MCF 10A (cell line): ENCODE measurements around the gene SEMA3D. TPM values are rescaled to one million over a fixed set of nuclear protein-coding genes. Genes with fewer than 3 reads are reported as not detected.

ENCODE experiments used
- BruUV-seq: library from RNA; stranded (reverse); fragments of 400-500 nt; replicated peaks from 2 replicates; lab custom pipeline; 2021; lab: Mats Ljungman, UMichigan
- CTCF ChIA-PET: fragments of 300-600 bp; sonication (Branson Sonifier 250); formaldehyde crosslinking; extraction: SDS; loops from one replicate; lab custom pipeline; 2021; ENCODE audit warnings: antibody characterized with exemption, inconsistent platforms; lab: Yijun Ruan, JAX
- POLR2A ChIA-PET: fragments of 300-600, 350-650 bp; sonication (Branson Sonifier 250); formaldehyde crosslinking; extraction: SDS; loops from one replicate; lab custom pipeline; 2020; ENCODE audit warnings: antibody characterized with exemption, inconsistent platforms; lab: Yijun Ruan, JAX
- DNase-seq: peaks from one replicate; pipeline ENCODE4 v3.0.0-alpha.2; 2018; ENCODE audit not compliant: unreplicated experiment
- H3K27ac Mint-ChIP-seq: one replicate; pipeline ENCODE4 v1.8.0; 2022; ENCODE audit warnings: mild to moderate bottlenecking, low read depth, mixed read lengths; ENCODE audit not compliant: unreplicated experiment
- H3K27me3 Mint-ChIP-seq: one replicate; pipeline ENCODE4 v1.8.0; 2022; ENCODE audit warnings: mixed read lengths; ENCODE audit not compliant: insufficient read depth, unreplicated experiment
- H3K36me3 Mint-ChIP-seq: one replicate; pipeline ENCODE4 v1.8.0; 2022; ENCODE audit warnings: mild to moderate bottlenecking, moderate library complexity, mixed read lengths; ENCODE audit not compliant: insufficient read depth, unreplicated experiment
- H3K4me1 Mint-ChIP-seq: one replicate; pipeline ENCODE4 v1.8.0; 2022; ENCODE audit warnings: mixed read lengths; ENCODE audit not compliant: insufficient read depth, unreplicated experiment
- H3K4me3 Mint-ChIP-seq: one replicate; pipeline ENCODE4 v1.8.0; 2022; ENCODE audit warnings: mild to moderate bottlenecking, moderate library complexity, mixed read lengths; ENCODE audit not compliant: unreplicated experiment
- H3K9me3 Mint-ChIP-seq: one replicate; pipeline ENCODE4 v1.8.0; 2022; ENCODE audit warnings: mixed read lengths; ENCODE audit not compliant: unreplicated experiment
- CTCF ChIP-seq: fragments of 200-600 bp; IDR thresholded peaks from one replicate; pipeline ENCODE4 v1.8.0; 2022; ENCODE audit warnings: antibody characterized with exemption, mild to moderate bottlenecking; ENCODE audit not compliant: unreplicated experiment
- intact Hi-C: fragments of 100-400 bp; cut with micrococcal nuclease; formaldehyde crosslinking; loops from 2 replicates; pipeline ENCODE4 v1.14.1; 2022
- total RNA-seq: library from RNA; stranded (reverse); gene quantifications from 2 replicates; pipeline ENCODE4 v1.2.3, GENCODE V29; 2022

The SEMA3D gene
- total RNA-seq, 1 experiment from 2014 or later, result not detected

GRCh38 chr7:85019176-85019575, 167.7 kb downstream of the SEMA3D start:
- no peak for TF ChIP-seq CTCF
- Mint-ChIP-seq H3K4me3 (no peak overlapping the region), H3K9me3 (no peaks in the 10 kb centered on the region), H3K4me1 (no peaks in the 10 kb centered on the region), H3K36me3 (no peaks in the 10 kb centered on the region), H3K27ac (no peak overlapping the region), H3K27me3 (no peaks in the 10 kb centered on the region)
- no peak for DNase-seq
- no TSS peak for BruUV-seq
- ChIA-PET POLR2A (no interaction called here), CTCF (interaction anchor here (0.8 to 13.5 kb wide), 2 partner anchors 824 to 1084 kb away, joined by 4 to 324 read pairs; no protein-coding TSS in a partner anchor)
- intact Hi-C loops, result no loop called here

- intact Hi-C loops, result no loop called here
- DNase-seq, result no peak
- H3K36me3 Mint-ChIP-seq, result no peaks in the 10 kb centered on the region
- ChIA-PET POLR2A (interaction anchor here (0.7 kb wide), 1 partner anchor 120 kb away, joined by 4 read pairs; no protein-coding TSS in a partner anchor), CTCF (interaction anchor here (0.8 to 13.5 kb wide), 2 partner anchors 824 to 1084 kb away, joined by 4 to 324 read pairs; no protein-coding TSS in a partner anchor)
- no TSS peak for BruUV-seq
- no peak overlapping the region for H3K4me3 Mint-ChIP-seq
- H3K27ac Mint-ChIP-seq, result no peak overlapping the region
- no peaks in the 10 kb centered on the region for H3K9me3 Mint-ChIP-seq
- no peak for TF ChIP-seq CTCF
- no peaks in the 10 kb centered on the region for H3K4me1 Mint-ChIP-seq
- no peaks in the 10 kb centered on the region for H3K27me3 Mint-ChIP-seq
These were observed 168.4 kb downstream of the SEMA3D start for GRCh38 chr7:85018498-85018897.

- H3K27ac Mint-ChIP-seq, result no peak overlapping the region
- BruUV-seq, result no TSS peak
- no peaks in the 10 kb centered on the region for H3K27me3 Mint-ChIP-seq
- POLR2A ChIA-PET, result no interaction called here
- intact Hi-C loops, result no loop called here
- no peaks in the 10 kb centered on the region for H3K36me3 Mint-ChIP-seq
- no peaks in the 10 kb centered on the region for H3K4me1 Mint-ChIP-seq
- no peak for TF ChIP-seq CTCF
- DNase-seq, result no peak
- CTCF ChIA-PET, result interaction anchor here (0.7 to 1.0 kb wide), 2 partner anchors 1046 to 1080 kb away, joined by 3 to 8 read pairs; no protein-coding TSS in a partner anchor
- H3K4me3 Mint-ChIP-seq, result no peak overlapping the region
- no peaks in the 10 kb centered on the region for H3K9me3 Mint-ChIP-seq
These were observed 170.6 kb downstream of the SEMA3D start for GRCh38 chr7:85016286-85016685.

- H3K27me3 Mint-ChIP-seq, result no peaks in the 10 kb centered on the region
- intact Hi-C loops, result no loop called here
- no TSS peak for BruUV-seq
- H3K36me3 Mint-ChIP-seq, result no peaks in the 10 kb centered on the region
- H3K4me3 Mint-ChIP-seq, result no peak overlapping the region
- H3K4me1 Mint-ChIP-seq, result no peaks in the 10 kb centered on the region
- H3K9me3 Mint-ChIP-seq, result no peaks in the 10 kb centered on the region
- H3K27ac Mint-ChIP-seq, result no peak overlapping the region
- POLR2A ChIA-PET, result no interaction called here
- no peak for DNase-seq
- TF ChIP-seq CTCF, result no peak
- CTCF ChIA-PET, result interaction anchor here (0.6 to 2.1 kb wide), 5 partner anchors 9 to 1082 kb away, joined by 3 to 14 read pairs (median 3); no protein-coding TSS in a partner anchor
These were observed 171.8 kb downstream of the SEMA3D start for GRCh38 chr7:85014936-85015660.
